SK-N-SH treated with all-trans-retinoic acid at 6 μM for 48 hours (cell line): ENCODE results near the gene AK4.

Source experiments
- ISL1 ChIP-seq: fragments of 250-450 bp; sonication (Bioruptor Pico); IDR thresholded peaks from 2 replicates; pipeline ENCODE4 v2.1.2; 2022; ENCODE audit warnings: mild to moderate bottlenecking, moderate library complexity
- TCF4 ChIP-seq: fragments of 250-450 bp; sonication (Bioruptor Pico); IDR thresholded peaks from 2 replicates; pipeline ENCODE4 v1.8.0; 2021; ENCODE audit warnings: mild to moderate bottlenecking, moderate library complexity, borderline replicate concordance
- TOX ChIP-seq: fragments of 250-450 bp; sonication (Bioruptor Pico); IDR thresholded peaks from 2 replicates; pipeline ENCODE4 v1.8.0; 2021; ENCODE audit warnings: mild to moderate bottlenecking, moderate library complexity, borderline replicate concordance
- TF ChIP-seq, protein P1 (sequence below): fragments of 250-450 bp; sonication (Bioruptor Pico); IDR thresholded peaks from 2 replicates; pipeline ENCODE4 v1.5.0; 2020; ENCODE audit warnings: mild to moderate bottlenecking, moderate library complexity
- TF ChIP-seq, protein P2 (sequence below): fragments of 250-450 bp; sonication (Bioruptor Pico); IDR thresholded peaks from 2 replicates; pipeline ENCODE4 v1.5.1; 2020; ENCODE audit warnings: low read depth, mild to moderate bottlenecking, moderate library complexity

DNA sequence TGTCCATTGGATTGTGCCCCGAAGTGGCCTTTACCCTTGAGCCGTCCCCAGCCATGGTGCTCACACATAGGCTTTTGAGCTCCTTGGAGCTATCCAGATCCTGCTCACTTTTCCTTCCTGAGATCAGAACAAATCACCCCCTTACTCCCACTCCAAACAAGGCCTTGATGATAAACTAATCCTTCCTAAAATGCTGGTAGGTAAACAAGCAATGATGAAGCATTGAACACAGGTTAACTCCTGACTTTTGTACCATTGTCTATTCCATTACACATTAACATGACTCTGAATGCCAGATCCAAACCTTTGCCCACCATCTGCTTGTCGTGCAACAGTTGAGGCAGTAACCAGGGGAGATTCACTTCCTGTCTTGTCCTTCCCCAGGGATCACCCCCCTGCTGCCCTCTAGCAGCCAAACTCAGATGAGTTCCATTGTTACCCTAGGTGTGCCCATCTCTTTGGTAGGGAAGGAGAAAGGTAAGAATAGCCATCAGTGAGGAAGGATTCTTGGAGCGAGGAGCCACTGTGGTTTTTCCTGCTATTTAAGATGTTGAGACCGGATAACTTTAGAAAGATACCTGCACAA, 81.8 kb downstream of the AK4 start:
- TF ChIP-seq TOX (no peak), ISL1 (CRISPR knock-in tag) (no peak), TCF4 (CRISPR knock-in tag) (no peak)
- TF ChIP-seq, protein P1, sequence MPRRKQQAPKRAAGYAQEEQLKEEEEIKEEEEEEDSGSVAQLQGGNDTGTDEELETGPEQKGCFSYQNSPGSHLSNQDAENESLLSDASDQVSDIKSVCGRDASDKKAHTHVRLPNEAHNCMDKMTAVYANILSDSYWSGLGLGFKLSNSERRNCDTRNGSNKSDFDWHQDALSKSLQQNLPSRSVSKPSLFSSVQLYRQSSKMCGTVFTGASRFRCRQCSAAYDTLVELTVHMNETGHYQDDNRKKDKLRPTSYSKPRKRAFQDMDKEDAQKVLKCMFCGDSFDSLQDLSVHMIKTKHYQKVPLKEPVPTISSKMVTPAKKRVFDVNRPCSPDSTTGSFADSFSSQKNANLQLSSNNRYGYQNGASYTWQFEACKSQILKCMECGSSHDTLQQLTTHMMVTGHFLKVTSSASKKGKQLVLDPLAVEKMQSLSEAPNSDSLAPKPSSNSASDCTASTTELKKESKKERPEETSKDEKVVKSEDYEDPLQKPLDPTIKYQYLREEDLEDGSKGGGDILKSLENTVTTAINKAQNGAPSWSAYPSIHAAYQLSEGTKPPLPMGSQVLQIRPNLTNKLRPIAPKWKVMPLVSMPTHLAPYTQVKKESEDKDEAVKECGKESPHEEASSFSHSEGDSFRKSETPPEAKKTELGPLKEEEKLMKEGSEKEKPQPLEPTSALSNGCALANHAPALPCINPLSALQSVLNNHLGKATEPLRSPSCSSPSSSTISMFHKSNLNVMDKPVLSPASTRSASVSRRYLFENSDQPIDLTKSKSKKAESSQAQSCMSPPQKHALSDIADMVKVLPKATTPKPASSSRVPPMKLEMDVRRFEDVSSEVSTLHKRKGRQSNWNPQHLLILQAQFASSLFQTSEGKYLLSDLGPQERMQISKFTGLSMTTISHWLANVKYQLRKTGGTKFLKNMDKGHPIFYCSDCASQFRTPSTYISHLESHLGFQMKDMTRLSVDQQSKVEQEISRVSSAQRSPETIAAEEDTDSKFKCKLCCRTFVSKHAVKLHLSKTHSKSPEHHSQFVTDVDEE (CRISPR knock-in tag), result no peak
- TF ChIP-seq, protein P2, sequence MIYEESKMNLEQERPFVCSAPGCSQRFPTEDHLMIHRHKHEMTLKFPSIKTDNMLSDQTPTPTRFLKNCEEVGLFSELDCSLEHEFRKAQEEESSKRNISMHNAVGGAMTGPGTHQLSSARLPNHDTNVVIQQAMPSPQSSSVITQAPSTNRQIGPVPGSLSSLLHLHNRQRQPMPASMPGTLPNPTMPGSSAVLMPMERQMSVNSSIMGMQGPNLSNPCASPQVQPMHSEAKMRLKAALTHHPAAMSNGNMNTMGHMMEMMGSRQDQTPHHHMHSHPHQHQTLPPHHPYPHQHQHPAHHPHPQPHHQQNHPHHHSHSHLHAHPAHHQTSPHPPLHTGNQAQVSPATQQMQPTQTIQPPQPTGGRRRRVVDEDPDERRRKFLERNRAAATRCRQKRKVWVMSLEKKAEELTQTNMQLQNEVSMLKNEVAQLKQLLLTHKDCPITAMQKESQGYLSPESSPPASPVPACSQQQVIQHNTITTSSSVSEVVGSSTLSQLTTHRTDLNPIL (CRISPR knock-in tag), result no peak
